GM23248 (cell line): ENCODE measurements around the gene FAM174C.

Experiments used
- EZH2 ChIP-seq: fragments of 200-600 bp; sonication (generic); IDR thresholded peaks from 2 replicates; pipeline ENCODE4 v1.6.1; 2018; ENCODE audit warnings: antibody characterized with exemption, mild to moderate bottlenecking; ENCODE audit not compliant: insufficient read depth, poor library complexity, severe bottlenecking
- EZH2phosphoT487 ChIP-seq: fragments of 200-600 bp; sonication (generic); IDR thresholded peaks from 2 replicates; pipeline ENCODE4 v1.6.1; 2018; ENCODE audit warnings: antibody characterized with exemption, moderate library complexity, mild to moderate bottlenecking, low read depth; ENCODE audit not compliant: insufficient read depth

DNA sequence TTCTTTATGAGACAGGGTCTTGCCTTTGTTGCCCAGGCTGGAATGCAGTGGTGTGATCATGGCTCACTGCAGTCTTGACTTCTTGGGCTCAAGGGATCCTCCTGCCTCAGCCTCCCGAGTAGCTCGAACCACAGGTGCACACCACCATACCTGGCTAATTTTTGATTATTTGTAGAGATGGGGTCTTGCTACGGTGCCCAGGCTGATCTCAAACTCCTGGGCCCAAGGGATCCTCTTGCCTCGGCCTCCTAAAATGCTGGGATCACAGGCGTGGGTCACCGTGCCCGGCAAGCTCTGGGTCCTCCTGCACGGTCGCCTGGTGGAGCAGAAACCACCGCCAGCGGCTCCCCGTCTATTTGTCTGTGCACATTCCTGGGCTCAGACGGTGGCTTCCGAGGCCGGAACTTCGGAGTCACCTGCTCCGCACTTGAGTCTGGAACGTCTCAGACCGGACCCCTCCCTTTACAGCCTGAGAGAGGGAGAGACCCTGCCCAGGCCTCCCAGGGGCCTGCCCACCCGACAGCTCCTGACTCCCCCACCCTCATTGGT, 32.5 kb downstream of the FAM174C start:
- no peak for TF ChIP-seq EZH2phosphoT487
- TF ChIP-seq EZH2, result no peak
